ENCODE measurements around the gene DNAH10. TPM values are rescaled to one million over a fixed set of nuclear protein-coding genes. Genes with fewer than 3 reads are reported as not detected.
"Not testable (repeated sequence)": the region's sequence is repeated elsewhere in the genome, so short reads cannot be mapped to it uniquely, and the experiment has no call there.

Gene DNAH10
- total RNA-seq, 1 experiment from 2014 or later, result 0.17 TPM

DNA sequence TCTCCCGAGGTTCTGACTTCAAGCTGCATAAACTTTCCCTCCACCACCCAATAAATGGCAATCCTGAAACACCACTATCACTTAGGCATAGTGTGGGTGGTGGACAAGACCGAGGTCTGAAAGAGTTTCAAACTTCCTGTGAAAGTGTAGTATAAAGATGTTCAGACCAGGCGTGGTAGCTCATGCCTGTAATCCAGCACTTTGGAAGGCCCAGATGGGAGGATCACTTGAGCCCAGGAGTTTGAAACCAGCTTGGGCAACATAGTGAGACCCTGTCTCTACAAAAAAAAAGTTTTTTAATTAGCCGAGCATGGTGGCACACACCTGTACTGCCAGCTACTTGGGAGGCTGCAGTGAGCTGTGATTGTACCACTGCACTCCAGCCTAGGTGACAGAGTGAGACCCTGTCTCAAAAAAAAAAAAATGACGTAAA is 148.7 kb downstream of the DNAH10 start:
- Histone ChIP-seq H4K5ac (ENCODE audit: insufficient read length, low read depth, low read length) (no peak overlapping the region), H2AFZ (ENCODE audit: low read length) (no peak overlapping the region), H3K4me1 (ENCODE audit: insufficient read depth, low read length) (no peaks in the 10 kb centered on the region), H3K9me3 (ENCODE audit: control insufficient read depth, low read depth, low read length) (no peaks in the 10 kb centered on the region), H3K79me1 (ENCODE audit: insufficient read depth, low read depth, low read length, poor library complexity, severe bottlenecking) (no peaks in the 10 kb centered on the region), H3K27me3 (ENCODE audit: insufficient read depth, low read length) (no peaks in the 10 kb centered on the region; the same call in 1 of the 2 replicates), H3K27ac (ENCODE audit: insufficient read length, low read depth, low read length) (no peak overlapping the region), H2BK12ac (ENCODE audit: insufficient read length, low read depth, low read length) (no peak overlapping the region), H3T11ph (ENCODE audit: low read length) (no peak overlapping the region), H2AK5ac (ENCODE audit: insufficient read length, low read length) (no peak overlapping the region), H3K9ac (ENCODE audit: extremely low read depth, insufficient read length, low read length) (no peak overlapping the region), H3K23ac (ENCODE audit: insufficient read length, low read depth, low read length) (no peak overlapping the region), H2BK120ac (ENCODE audit: low read depth, low read length, poor library complexity, severe bottlenecking) (no peak overlapping the region), H4K91ac (ENCODE audit: insufficient read length, low read depth, low read length) (no peak overlapping the region), H3K18ac (ENCODE audit: insufficient read length, low read depth, low read length) (no peak overlapping the region), H2BK5ac (ENCODE audit: insufficient read length, low read length) (no peak overlapping the region), H3K4me2 (ENCODE audit: insufficient read depth, insufficient read length, low read length) (no peak overlapping the region), H3K79me2 (ENCODE audit: insufficient read depth, low read length) (no peaks in the 10 kb centered on the region), H3K56ac (ENCODE audit: insufficient read length, low read depth, low read length) (no peak overlapping the region), H2BK15ac (ENCODE audit: low read depth, low read length) (no peak overlapping the region), H3K23me2 (ENCODE audit: insufficient read length, low read depth, low read length, poor library complexity, severe bottlenecking) (no peaks in the 10 kb centered on the region), H3K14ac (ENCODE audit: insufficient read depth, low read length) (no peak overlapping the region), H4K8ac (replicated peaks; ENCODE audit: insufficient read length, low read depth, low read length) (no peak overlapping the region), H2BK20ac (ENCODE audit: low read depth, low read length, poor library complexity, severe bottlenecking) (no peak overlapping the region), H3K4ac (ENCODE audit: low read depth, low read length) (no peak overlapping the region), H4K20me1 (ENCODE audit: control insufficient read depth, insufficient read depth, insufficient read length) (no peaks in the 10 kb centered on the region)
- H3K4me1 Mint-ChIP-seq, result peaks cover 0 to 14% of the 10 kb centered on the region in 2 experiments; a peak in 3 of 4 replicates
- TF ChIP-seq, protein P1, sequence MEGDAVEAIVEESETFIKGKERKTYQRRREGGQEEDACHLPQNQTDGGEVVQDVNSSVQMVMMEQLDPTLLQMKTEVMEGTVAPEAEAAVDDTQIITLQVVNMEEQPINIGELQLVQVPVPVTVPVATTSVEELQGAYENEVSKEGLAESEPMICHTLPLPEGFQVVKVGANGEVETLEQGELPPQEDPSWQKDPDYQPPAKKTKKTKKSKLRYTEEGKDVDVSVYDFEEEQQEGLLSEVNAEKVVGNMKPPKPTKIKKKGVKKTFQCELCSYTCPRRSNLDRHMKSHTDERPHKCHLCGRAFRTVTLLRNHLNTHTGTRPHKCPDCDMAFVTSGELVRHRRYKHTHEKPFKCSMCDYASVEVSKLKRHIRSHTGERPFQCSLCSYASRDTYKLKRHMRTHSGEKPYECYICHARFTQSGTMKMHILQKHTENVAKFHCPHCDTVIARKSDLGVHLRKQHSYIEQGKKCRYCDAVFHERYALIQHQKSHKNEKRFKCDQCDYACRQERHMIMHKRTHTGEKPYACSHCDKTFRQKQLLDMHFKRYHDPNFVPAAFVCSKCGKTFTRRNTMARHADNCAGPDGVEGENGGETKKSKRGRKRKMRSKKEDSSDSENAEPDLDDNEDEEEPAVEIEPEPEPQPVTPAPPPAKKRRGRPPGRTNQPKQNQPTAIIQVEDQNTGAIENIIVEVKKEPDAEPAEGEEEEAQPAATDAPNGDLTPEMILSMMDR (conservative IDR thresholded peaks at IDR 0.05), result no peak
- H3K27me3 Mint-ChIP-seq (ENCODE audit: low read depth), result peaks cover 65% of the 10 kb centered on the region
- peak overlapping the region in 1 of 2 experiments; percentile 46; a peak in 2 of 5 replicates for H3K4me3 Mint-ChIP-seq
- WGBS (ENCODE audit: extremely low coverage, insufficient read length, low lambda C conversion rate), result no CpG with 5 or more reads among the region's 5 CpGs
- peak overlapping the region in 1 of 3 experiments; percentile 9; a peak in 2 of 7 replicates for H3K27ac Mint-ChIP-seq
- no peak for DNase-seq
- H3K9me3 Mint-ChIP-seq, result peaks cover 13 to 14% of the 10 kb centered on the region in 2 experiments
- H3K36me3 Mint-ChIP-seq (ENCODE audit: insufficient read depth in 1 of 3, low read depth in 3 of 3), result peaks cover 0 to 8% (median 4%) of the 10 kb centered on the region in 3 experiments; a peak in 3 of 7 replicates

DNA sequence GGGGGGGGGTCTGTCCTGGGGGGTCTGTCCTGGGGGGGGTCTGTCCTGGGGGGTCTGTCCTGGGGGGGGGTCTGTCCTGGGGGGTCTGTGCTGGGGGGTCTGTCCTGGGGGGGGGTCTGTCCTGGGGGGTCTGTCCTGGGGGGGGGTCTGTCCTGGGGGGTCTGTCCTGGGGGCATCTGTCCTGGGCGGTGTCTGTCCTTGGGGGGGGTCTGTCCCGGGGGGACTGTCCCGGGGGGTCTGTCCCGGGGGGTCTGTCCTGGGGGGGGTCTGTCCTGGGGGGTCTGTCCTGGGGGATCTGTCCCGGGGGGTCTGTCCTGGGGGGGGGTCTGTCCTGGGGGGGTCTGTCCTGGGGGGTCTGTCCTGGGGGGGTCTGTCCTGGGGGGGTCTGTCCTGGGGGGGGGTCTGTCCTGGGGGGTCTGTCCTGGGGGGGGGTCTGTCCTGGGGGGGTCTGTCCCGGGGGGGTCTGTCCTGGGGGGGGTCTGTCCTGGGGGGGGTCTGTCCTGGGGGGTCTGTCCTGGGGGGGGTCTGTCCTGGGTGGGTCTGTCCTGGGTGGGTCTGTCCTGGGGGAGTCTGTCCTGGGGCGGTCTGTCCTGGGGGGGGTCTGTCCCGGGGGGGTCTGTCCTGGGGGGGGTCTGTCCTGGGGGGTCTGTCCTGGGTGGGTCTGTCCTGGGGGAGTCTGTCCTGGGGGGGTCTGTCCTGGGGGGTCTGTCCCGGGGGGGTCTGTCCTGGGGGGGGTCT is 149.7 kb downstream of the DNAH10 start:
- not testable (repeated sequence) for H3K4ac ChIP-seq (ENCODE audit: low read depth, low read length); H2AFZ ChIP-seq (ENCODE audit: low read length); H3K4me3 Mint-ChIP-seq; H3K14ac ChIP-seq (ENCODE audit: insufficient read depth, low read length); H3K36me3 Mint-ChIP-seq (ENCODE audit: insufficient read depth in 1 of 3, low read depth in 3 of 3); H3K23ac ChIP-seq (ENCODE audit: insufficient read length, low read depth, low read length); H3K9me3 ChIP-seq (ENCODE audit: control insufficient read depth, low read depth, low read length); H3K27ac ChIP-seq (ENCODE audit: insufficient read length, low read depth, low read length); H2BK12ac ChIP-seq (ENCODE audit: insufficient read length, low read depth, low read length); H3K79me1 ChIP-seq (ENCODE audit: insufficient read depth, low read depth, low read length, poor library complexity, severe bottlenecking); H3K9ac ChIP-seq (ENCODE audit: extremely low read depth, insufficient read length, low read length); H4K20me1 ChIP-seq (ENCODE audit: control insufficient read depth, insufficient read depth, insufficient read length); H3K18ac ChIP-seq (ENCODE audit: insufficient read length, low read depth, low read length); H3K56ac ChIP-seq (ENCODE audit: insufficient read length, low read depth, low read length); H4K5ac ChIP-seq (ENCODE audit: insufficient read length, low read depth, low read length); H3K4me1 ChIP-seq (ENCODE audit: insufficient read depth, low read length); H4K8ac ChIP-seq (replicated peaks; ENCODE audit: insufficient read length, low read depth, low read length); H2BK5ac ChIP-seq (ENCODE audit: insufficient read length, low read length); H2BK20ac ChIP-seq (ENCODE audit: low read depth, low read length, poor library complexity, severe bottlenecking); H3K27ac Mint-ChIP-seq; H3K4me2 ChIP-seq (ENCODE audit: insufficient read depth, insufficient read length, low read length); H3T11ph ChIP-seq (ENCODE audit: low read length); H2AK5ac ChIP-seq (ENCODE audit: insufficient read length, low read length); H3K79me2 ChIP-seq (ENCODE audit: insufficient read depth, low read length); H3K27me3 ChIP-seq (ENCODE audit: insufficient read depth, low read length); H3K23me2 ChIP-seq (ENCODE audit: insufficient read length, low read depth, low read length, poor library complexity, severe bottlenecking); H2BK120ac ChIP-seq (ENCODE audit: low read depth, low read length, poor library complexity, severe bottlenecking); DNase-seq; H2BK15ac ChIP-seq (ENCODE audit: low read depth, low read length); H4K91ac ChIP-seq (ENCODE audit: insufficient read length, low read depth, low read length)
- H3K27me3 Mint-ChIP-seq (ENCODE audit: low read depth), result peaks cover 73% of the 10 kb centered on the region
- WGBS (ENCODE audit: extremely low coverage, insufficient read length, low lambda C conversion rate), result no CpG with 5 or more reads among the region's 9 CpGs
- H3K4me1 Mint-ChIP-seq, result peaks cover 0 to 14% of the 10 kb centered on the region in 2 experiments; a peak in 3 of 4 replicates
- H3K9me3 Mint-ChIP-seq, result peaks cover 13 to 14% of the 10 kb centered on the region in 2 experiments

Data from H9 (cell line).